HG03520 (cell line): ENCODE measurements around the gene CAMK2B.
"Not testable (repeated sequence)": the region's sequence is repeated elsewhere in the genome, so short reads cannot be mapped to it uniquely, and the experiment has no call there.

Experiments used
- ATAC-seq: cut with Tn5 transposase; IDR thresholded peaks from one replicate; pipeline ENCODE4 v1.9.1; 2021; ENCODE audit warnings: mild to moderate bottlenecking, moderate library complexity; ENCODE audit not compliant: unreplicated experiment

Gene CAMK2B

DNA sequence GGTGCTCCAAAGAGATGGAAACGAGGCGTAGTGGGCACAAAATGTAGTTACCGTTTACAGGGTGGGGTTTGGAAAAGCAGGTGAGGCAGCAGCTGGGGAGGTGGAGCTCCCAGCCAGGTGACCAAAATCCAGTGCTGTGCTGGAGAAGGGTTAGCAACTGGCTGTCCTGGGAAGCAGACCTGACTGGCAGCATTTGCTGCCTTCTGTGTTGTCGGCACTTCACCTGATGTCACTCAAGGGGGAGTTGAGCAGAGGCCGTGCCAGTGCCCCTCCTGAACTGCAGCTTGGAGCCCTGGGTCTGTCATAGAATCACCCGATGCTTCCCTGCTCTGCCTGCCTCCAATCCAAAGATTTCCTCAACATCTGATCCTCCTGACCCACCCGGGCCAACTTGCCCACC, 148.9 kb downstream of the CAMK2B start:
- ATAC-seq, result no peak

GRCh38 chr7:44175730-44176129, 149.7 kb downstream of the CAMK2B start:
- no peak for ATAC-seq

DNA sequence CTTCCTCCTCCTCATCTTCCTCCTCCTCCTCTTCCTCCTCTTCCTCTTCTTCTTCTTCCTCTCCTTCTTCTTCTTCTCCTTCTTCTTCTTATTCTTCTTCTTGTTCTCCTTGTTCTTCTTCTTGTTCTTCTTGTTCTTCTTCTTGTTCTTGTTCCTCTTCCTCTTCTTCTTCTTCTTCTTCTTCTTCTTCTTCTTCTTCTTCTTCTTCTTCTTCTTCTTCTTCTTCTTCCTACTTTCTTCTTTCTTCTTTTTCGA, 150.8 kb downstream of the CAMK2B start:
- not testable (repeated sequence) for ATAC-seq

DNA sequence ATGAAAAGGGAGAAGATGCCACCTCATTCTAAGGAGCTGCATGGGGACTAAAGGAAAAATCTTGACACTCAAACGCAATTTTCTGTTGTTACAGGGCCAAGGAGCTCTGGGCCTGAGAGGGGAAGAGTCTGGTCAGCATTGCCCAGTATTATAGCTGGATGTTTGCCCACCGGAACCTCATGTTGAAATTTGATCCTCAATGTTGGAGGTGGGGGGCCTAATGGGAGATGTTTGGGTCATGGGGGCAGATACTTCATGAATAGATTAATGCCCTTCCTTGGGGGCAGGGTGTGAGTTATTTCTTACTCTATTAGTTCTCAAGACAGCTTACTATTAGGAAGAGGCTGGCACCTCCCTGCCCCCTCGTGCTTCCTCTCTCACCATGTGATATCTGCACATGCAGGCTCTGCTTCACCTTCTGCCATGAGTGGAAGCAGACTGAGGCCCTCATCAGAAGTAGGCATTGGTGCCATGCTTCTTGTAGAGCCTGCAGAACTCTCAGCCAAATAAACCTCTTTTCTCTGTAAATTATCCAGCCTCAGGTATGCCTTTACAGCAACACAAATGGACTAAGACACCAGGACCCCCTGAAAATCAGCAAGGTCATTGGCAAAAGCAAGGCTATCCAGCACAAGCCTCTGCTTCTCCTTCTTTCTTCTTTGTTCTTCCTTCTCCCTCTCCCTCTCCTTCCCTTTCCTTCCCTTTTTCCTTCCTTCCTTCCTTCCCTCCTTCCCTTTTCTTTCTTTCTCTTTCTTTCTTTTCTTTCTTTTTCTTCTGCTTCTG, 151.3 kb downstream of the CAMK2B start:
- ATAC-seq, result no peak

DNA sequence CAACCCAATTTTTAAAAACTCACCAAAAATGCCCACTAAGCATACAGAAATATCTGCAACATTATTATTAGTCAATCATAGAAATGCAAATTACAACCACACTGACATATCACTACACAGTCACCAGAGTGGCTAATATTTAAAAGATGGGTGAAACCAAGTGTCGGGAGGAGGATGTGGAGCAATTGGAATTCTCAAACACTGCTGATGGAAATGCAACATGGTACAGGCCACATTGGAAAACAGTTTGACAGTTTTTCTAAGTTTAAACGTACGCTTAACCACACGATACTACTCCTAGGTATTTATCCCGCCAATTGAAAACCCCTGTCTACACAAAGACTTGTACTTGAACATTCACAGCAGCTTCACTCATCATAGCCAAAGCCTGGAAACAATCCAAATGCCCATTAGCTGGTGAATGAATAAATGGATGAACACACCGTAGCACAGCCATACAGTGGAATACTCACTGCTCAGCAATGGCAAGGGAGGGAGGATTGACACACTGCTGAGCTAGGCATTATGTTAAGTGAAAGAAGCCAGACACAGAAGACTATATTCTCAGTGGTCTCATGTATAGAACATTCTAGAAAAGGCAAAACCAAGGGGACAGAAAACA, 152.5 kb downstream of the CAMK2B start:
- ATAC-seq, result no peak

- ATAC-seq, result no peak
Measured at GRCh38 chr7:44172352-44172751, 153.0 kb downstream of the CAMK2B start.

DNA sequence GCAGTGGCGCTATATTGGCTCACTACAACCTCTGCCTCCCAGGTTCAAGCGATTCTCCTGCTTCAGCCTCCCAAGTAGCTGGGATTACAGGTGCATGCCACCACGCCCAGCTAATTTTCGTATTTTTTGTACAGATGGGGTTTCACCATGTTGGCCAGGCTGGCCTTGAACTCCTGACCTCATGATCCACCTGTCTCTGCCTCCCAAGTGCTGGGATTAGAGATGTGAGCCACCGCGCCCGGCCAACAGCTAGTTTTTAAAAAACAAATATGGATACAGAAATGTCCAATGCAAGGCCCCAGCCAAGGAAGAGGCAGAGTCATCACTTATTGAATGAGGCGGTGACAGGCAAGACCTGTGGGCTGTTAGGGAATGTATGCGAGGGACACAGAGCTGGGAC, 153.5 kb downstream of the CAMK2B start:
- ATAC-seq, result not testable (repeated sequence)

DNA sequence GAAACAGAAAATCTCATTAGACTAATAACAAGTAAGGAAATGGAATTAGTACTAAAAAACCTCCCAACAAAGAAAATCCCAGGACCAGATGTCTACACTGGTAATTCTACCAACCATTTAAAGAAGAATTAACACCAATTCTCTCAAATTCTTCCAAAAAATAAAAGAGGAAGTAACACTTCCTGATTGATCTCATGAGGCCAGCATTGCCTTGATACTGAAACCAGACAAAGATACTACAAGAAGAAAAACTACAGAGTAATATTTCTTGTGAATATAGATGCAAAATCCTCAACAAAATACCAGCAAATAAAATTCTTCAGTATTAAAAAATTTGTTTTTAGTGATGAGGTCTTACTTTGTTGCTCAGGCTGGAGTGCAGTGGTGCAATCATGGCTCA, 157.5 kb downstream of the CAMK2B start:
- ATAC-seq, result no peak
